ENCODE measurements around the gene MEF2B.

The MEF2B gene
- 0 to 0.44 (median 0.05) reads per million in 17 experiments for total RNA-seq

DNA sequence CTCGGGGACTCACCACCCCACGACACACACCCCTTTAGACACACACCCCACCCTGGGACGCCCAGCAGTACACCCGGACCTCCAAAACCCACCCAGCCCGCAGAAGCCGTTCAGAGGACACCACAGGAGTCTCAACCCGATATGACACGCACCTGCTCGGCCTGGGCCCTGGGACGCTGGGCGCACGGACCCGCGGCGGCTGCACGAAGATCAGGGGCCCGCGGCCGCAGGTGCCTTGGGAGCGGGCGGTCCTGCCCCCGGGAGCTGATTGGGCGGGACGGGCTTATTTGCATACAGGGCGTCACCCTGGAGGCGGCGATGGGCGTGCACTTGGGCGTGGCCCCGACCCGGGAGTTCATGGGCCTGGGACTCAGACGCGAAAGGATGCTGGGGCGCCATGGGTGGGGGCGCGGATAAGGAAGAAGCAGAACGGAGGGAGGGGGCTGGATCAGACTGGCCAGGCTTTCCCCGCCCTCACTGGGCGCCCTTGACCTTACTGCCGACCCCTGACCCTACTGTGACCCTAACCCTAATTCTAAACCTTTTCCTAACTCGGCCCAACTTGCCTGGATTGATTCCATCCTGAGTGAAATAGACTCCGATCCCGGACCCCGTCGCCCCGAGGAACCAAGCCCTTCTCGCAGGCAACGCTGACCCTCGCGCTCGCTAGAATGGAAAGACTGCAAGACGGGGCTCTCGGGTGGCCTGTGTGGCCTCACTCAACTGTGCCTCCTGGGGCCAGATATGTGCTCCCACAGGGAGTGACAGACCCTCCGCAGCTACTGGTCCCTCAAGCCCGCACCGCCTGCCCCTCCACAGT lies at the start of gene MEF2B:
TSS of gene MEF2B (minus strand) at position 211 of the 820 bp plus-strand sequence. CDS start 19,528 bp downstream, outside the sequence.
- peak; percentile 17 to 73 (median 46) for DNase-seq

DNA sequence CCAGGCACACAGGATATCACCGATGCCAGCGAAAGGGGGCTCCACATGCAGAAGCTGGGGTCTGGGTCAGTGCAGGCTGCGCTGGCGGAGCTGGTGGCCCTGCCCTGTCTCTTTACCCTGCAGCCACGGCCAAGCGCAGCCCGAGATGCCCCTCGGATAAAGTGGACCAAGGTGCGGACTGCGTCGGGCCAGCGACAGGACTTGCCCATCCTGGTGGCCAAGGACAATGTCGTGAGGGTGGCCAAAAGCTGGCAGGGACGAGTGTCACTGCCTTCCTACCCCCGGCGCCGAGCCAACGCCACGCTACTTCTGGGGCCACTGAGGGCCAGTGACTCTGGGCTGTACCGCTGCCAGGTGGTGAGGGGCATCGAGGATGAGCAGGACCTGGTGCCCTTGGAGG lies 48.8 kb upstream of the MEF2B start:
- no peak for DNase-seq

- DNase-seq, result peak; percentile 6 to 34 (median 18)
Measured at GRCh38 chr19:19217099-19217498, 47.0 kb upstream of the MEF2B start.

GRCh38 chr19:19215792-19216191 lies 45.7 kb upstream of the MEF2B start:
- DNase-seq, result no peak

GRCh38 chr19:19214892-19215291 lies 44.8 kb upstream of the MEF2B start:
- peak; percentile 36 to 70 (median 51) for DNase-seq

- no peak for DNase-seq
Measured at GRCh38 chr19:19214159-19214490, 44.1 kb upstream of the MEF2B start.

- no peak for DNase-seq
Measured at GRCh38 chr19:19213426-19214158, 43.5 kb upstream of the MEF2B start.

DNA sequence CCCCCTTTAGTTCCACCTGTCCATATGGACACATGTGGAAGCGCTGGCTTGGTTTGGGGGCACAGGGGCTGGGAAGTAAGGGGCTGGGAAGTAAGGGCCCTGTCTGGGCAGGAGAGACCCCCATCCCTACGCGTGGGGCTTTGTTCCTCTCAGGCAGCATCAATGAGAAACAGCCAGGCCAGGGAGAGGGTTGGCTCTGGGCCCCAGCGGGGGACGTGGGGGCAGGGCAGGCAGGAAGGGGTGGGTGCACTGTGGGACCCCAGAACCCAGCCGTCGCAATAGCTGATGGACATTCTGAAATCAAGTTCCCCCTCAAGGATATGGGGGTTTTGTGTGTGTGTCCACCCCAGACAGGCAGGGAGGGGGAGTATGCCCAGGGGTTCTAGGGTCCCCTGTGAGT lies 42.9 kb upstream of the MEF2B start:
- no peak for DNase-seq

GRCh38 chr19:19211499-19212420 lies 41.7 kb upstream of the MEF2B start, which contains the start of gene NCAN:
Gene NCAN, plus strand, starts transcription at chr19:19211958. Its CDS starts 4,996 bp downstream, at chr19:19216954.
- DNase-seq, result no peak

GRCh38 chr19:19209372-19209771 lies 39.3 kb upstream of the MEF2B start:
- DNase-seq, result no peak

GRCh38 chr19:19207637-19208572 lies 37.8 kb upstream of the MEF2B start:
- no peak for DNase-seq

GRCh38 chr19:19206938-19207337 lies 36.9 kb upstream of the MEF2B start:
- no peak for DNase-seq

DNA sequence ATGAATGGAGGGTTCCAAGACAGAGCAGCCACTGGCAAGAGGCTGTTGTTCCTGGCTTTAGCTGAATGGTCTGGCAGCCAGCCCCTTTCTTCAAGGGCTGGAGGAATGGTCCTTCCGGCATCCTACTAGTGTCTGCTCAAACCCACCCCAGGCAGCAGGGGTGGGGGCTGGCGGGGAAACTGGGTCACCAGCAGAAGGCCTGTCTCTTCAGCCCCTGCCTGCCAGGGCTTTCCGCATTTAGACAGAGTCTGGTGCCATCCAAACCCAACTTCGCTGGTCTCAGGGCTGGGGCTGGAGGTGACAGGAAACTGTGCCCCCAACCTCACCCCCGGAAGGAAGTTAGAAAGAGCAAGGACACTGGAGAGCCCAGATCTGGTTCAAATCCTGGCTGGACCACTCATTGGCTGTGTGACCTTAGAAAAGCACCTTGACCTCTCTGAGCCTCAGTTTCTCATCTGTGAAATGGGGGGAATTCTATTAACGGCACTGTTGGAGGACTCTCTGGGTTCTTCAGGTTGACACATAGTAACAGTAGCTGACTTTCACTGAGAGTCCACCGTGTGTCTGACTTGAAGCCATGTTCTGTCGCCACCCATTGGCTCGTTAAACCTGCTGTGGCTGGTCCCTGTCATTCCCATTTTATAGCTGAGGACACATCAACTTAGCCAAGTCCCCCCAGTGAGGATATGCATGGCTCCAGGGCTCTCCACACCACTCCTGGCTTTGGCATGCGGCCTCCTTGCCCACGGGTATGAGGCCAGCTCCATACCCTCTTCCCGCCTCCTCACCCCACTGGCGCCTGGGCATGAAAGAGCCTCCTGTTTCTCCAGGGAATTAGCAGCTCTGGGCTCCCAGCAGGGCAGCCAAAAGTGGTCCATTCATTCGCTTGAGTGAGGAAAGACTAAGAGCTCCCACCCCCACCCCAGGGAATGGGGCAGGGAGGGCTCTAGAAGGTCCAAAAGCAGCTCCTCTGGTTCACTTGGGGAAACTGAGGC lies 35.6 kb upstream of the MEF2B start:
- no peak for DNase-seq

GRCh38 chr19:19204181-19204580 lies 34.1 kb upstream of the MEF2B start:
- DNase-seq, result no peak

- peak; percentile 97 to 98 (median 97) for DNase-seq
Measured at GRCh38 chr19:19203012-19203856, 33.2 kb upstream of the MEF2B start, which contains the start of gene NR2C2AP. Gene NR2C2AP, minus strand, starts transcription at chr19:19203414. Its CDS starts 354 bp downstream, at chr19:19203060.

DNA sequence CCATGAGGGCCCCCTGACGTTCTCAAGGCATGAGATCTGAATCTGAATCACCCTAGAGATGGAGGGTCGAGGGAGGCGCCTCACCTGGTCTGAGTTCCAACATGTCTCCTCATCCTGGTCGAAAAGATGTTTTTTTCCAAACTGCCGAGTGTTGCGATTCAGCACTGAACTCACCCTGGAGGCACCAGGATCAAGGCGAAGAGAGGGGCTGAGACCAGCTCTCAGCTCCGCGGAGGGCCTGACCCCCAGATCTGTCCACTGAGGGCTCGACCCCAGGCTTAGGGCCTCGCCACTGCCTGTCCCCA lies 32.6 kb upstream of the MEF2B start:
- no peak for DNase-seq

GRCh38 chr19:19201697-19202630 lies 31.9 kb upstream of the MEF2B start:
- no peak for DNase-seq

- no peak for DNase-seq
Measured at GRCh38 chr19:19193926-19194325, 23.9 kb upstream of the MEF2B start.
